Measurements from ENCODE around the gene IKZF3.

GRCh38 chr17:39724731-39725130 is 139.4 kb downstream of the IKZF3 start:
- no peak for TF ChIP-seq CTCF (conservative IDR thresholded peaks at IDR 0.05)
- no peak for TF ChIP-seq ZFX (IDR thresholded peaks at IDR 0.05)

All from C4-2B (cell line).